Ascending aorta (tissue), 2 donors: ENCODE results near the gene SPIB. TPM values are rescaled to one million over a fixed set of nuclear protein-coding genes. Genes with fewer than 3 reads are reported as not detected.

Source experiments
- DNase-seq, 2 donors: peaks; one replicate each; pipeline ENCODE4 v3.0.0-alpha.2; 2019; ENCODE audit warnings: low spot score in 2 of 2
- H3K27ac ChIP-seq, 2 donors: fragments of 200-600 bp; sonication (generic); one replicate each; pipeline ENCODE4 v1.5.1; 2016 to 2017; ENCODE audit warnings: mild to moderate bottlenecking in 1 of 2
- H3K27me3 ChIP-seq: fragments of 200-600 bp; sonication (generic); one replicate; pipeline ENCODE4 v1.5.1; 2017
- H3K36me3 ChIP-seq, 2 donors: fragments of 200-600 bp; sonication (generic); one replicate each; pipeline ENCODE4 v1.5.1; 2016
- H3K4me1 ChIP-seq, 2 donors: fragments of 200-600 bp; sonication (generic); one replicate each; pipeline ENCODE4 v1.5.1; 2016 to 2017; ENCODE audit warnings: mild to moderate bottlenecking in 1 of 2
- H3K4me3 ChIP-seq, 2 donors: fragments of 200-600 bp; sonication (generic); one replicate each; pipeline ENCODE4 v1.5.1; 2016 to 2017; ENCODE audit warnings: mild to moderate bottlenecking in 1 of 2
- H3K9me3 ChIP-seq, 2 donors: fragments of 200-600 bp; sonication (generic); one replicate each; pipeline ENCODE4 v1.5.1; 2016
- CTCF ChIP-seq, 3 experiments: fragments of 200-600 bp in 2 of 3; fragments of 450-650 bp in 1 of 3; sonication (generic) in 2 of 3; IDR thresholded peaks; one replicate each; pipeline ENCODE4 v1.5.1; 2016 to 2019; ENCODE audit warnings: antibody characterized with exemption in 3 of 3, mild to moderate bottlenecking in 1 of 3, moderate library complexity in 1 of 3
- intact Hi-C: fragments of 100-400 bp; cut with DNase I; formaldehyde crosslinking; loops from one replicate; pipeline ENCODE4 v1.15.1; 2023
- total RNA-seq: library from RNA; depleted of rRNA; stranded (reverse); fragments of >200 nt; gene quantifications from one replicate; pipeline ENCODE4 v1.1.0, GENCODE V29; 2016

SPIB gene
- total RNA-seq, 1 donor from 2014 or later, result not detected

DNA sequence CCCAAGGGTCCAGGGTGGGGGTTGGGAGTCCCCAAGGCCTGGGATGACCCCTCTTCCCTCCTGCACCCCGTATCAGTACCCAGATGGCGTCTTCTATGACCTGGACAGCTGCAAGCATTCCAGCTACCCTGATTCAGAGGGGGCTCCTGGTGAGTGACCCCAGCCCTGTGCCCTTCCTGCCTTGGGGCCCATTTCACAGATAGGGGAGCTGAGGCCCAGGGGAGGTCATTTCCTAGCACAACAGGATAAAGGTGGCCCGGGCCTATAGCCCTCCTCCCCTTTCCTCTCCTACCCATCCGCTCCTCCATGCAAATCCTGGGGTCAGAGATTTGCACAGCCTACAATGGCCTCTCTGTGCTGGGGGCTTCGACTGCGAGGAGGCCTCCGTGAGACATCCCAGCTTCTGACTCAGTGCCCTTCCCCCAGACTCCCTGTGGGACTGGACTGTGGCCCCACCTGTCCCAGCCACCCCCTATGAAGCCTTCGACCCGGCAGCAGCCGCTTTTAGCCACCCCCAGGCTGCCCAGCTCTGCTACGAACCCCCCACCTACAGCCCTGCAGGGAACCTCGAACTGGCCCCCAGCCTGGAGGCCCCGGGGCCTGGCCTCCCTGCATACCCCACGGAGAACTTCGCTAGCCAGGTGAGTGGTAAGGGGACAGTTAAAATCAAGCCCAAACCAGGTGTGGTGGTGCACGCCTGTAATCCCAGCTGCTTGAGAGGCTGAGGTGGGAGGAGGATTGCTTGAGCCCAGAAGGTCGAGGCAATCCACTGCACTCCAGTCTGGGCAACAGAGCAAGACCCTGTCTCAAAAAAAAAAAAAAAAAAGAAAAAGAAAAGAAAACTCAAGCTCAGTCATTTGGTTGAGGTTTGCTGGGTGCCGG is 3.9 kb downstream of the SPIB start:
- no peak for DNase-seq
- no peak overlapping the region for H3K27ac ChIP-seq
- intact Hi-C loops, result no loop called here
- H3K4me1 ChIP-seq, result peaks cover 3 to 6% of the 10 kb centered on the region in 2 donors
- no peak overlapping the region for H3K4me3 ChIP-seq
- no peaks in the 10 kb centered on the region for H3K9me3 ChIP-seq
- no peaks in the 10 kb centered on the region for H3K36me3 ChIP-seq
- H3K27me3 ChIP-seq, result peaks cover 7% of the 10 kb centered on the region
- TF ChIP-seq CTCF (IDR thresholded peaks at IDR 0.05), result no peak

DNA sequence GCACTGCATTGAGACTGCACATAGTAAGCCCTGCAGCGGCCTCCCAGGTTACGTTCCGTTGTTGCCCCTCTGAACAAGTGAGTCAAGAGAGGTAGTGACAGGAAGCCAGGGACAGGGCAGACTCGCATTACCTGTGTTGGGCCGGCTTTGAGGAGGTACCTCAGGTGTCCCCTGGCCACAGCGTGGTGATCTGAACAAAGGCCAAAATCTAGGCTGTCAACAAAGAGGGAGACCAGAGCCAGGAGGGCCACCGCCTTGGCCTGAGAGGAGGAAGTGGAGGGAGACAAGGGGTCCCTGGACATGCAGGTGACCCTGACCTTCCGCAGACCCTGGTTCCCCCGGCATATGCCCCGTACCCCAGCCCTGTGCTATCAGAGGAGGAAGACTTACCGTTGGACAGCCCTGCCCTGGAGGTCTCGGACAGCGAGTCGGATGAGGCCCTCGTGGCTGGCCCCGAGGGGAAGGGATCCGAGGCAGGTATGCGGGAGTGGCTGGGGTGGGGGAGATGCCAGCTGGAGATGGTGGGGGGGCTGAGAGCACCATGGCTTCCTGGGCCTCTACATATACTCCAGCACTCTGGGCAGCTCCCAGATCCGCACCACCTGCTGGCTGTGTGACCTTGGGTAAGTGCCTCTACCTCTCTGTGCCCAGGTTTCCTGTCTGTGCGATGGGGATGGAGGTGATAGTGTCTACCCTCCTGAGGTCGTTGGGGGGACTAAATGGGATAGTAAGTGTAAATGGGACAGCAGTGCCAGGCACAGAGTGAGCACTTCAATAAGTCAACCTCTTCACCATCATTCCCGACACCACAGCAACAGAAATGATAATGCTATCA is 4.8 kb downstream of the SPIB start:
- TF ChIP-seq CTCF (IDR thresholded peaks at IDR 0.05), result no peak
- Histone ChIP-seq H3K4me1 (peaks cover 3 to 6% of the 10 kb centered on the region in 2 donors), H3K27me3 (peaks cover 7% of the 10 kb centered on the region), H3K4me3 (no peak overlapping the region), H3K36me3 (no peaks in the 10 kb centered on the region), H3K27ac (no peak overlapping the region), H3K9me3 (no peaks in the 10 kb centered on the region)
- DNase-seq, result no peak
- intact Hi-C loops, result no loop called here

DNA sequence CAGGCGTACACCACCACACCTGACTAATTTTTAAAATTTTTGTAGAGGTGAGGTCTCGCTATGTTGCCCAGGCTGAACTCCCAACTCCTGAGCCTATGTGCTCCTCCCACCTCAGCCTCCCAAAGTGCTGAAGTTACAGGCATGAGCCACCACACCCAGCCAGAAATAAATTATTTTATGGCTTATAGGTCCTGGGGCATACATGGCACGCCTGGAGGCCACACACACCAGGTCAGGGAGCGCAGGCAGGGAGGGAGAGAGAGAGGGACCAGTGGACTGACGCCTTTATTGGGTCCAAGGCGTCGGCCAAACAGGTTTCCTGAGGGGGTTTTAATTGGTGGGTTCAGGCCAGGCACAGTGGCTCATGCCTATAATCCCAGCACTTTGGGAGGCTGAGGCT is 6.8 kb downstream of the SPIB start:
- no peak for TF ChIP-seq CTCF (IDR thresholded peaks at IDR 0.05)

DNA sequence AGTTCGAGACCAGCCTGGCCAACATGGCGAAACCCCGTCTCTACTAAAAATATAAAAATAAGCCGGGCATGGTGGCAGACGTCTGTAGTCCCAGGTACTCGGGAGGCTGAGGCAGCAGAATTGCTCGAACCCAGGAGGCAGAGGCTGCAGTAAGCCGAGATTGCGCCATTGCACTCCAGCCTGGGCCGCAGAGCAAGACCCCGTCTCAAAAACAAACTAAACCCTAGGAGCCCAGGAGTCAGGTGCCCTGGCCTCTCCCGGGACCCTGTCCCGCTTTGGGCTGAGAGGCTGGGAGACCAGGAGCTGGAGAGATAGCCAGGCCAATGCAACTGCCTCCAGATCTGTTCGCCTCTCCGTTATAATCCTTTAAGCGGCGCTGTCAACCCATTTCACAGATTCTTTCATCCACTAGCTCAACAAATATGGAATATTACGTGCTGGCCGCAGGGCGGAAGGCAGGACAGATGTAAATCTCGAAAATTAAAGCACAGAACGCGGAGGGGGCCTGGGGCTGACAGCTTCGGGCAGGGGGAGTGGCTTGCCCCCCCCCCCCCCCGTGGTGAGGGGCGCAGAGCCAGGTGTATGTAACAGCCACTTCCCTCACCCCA is 8.7 kb downstream of the SPIB start:
- Histone ChIP-seq H3K4me3 (no peak overlapping the region), H3K4me1 (peaks cover 10% of the 10 kb centered on the region in 2 donors), H3K27me3 (peaks cover 12% of the 10 kb centered on the region), H3K9me3 (no peaks in the 10 kb centered on the region), H3K36me3 (no peaks in the 10 kb centered on the region), H3K27ac (no peak overlapping the region)
- intact Hi-C loops, result no loop called here
- TF ChIP-seq CTCF (IDR thresholded peaks at IDR 0.05), result no peak
- DNase-seq, result no peak

More for the DNA sequence above, 6.8 kb downstream of the SPIB start:
- Histone ChIP-seq H3K4me1 (no peaks in the 10 kb centered on the region), H3K27me3 (no peaks in the 10 kb centered on the region), H3K9me3 (no peaks in the 10 kb centered on the region), H3K4me3 (no peak overlapping the region), H3K36me3 (no peaks in the 10 kb centered on the region), H3K27ac (no peak overlapping the region)
- no peak for DNase-seq
- intact Hi-C loops, result no loop called here

- H3K4me1 ChIP-seq, result peaks cover 10% of the 10 kb centered on the region in 2 donors
- H3K36me3 ChIP-seq, result no peaks in the 10 kb centered on the region
- H3K27ac ChIP-seq, result peak overlapping the region in 1 of 2 donors; percentile 4
- peak; percentile 61 to 88 for DNase-seq
- TF ChIP-seq CTCF (IDR thresholded peaks at IDR 0.05), result no peak
- H3K4me3 ChIP-seq, result no peak overlapping the region
- peaks cover 14% of the 10 kb centered on the region for H3K27me3 ChIP-seq
- intact Hi-C loops, result no loop called here
- no peaks in the 10 kb centered on the region for H3K9me3 ChIP-seq
These were observed 9.3 kb downstream of the SPIB start for GRCh38 chr19:50427997-50428425.
